ENCODE measurements around the gene TSC2. TPM values are rescaled to one million over a fixed set of nuclear protein-coding genes. Genes with fewer than 3 reads are reported as not detected.
A peak's percentile ranks its signal among the peaks of the same experiment; 100 is the strongest.

TSC2 gene
- total and polyA plus RNA-seq, 2 experiments from 2014 or later, result 52.2 to 53.7 TPM

GRCh38 chr16:2034696-2035430, 12.9 kb upstream of the TSC2 start:
- H3K27me3 ChIP-seq (replicated peaks; ENCODE audit: insufficient read depth), result no peaks in the 10 kb centered on the region
- peaks cover 32% of the 10 kb centered on the region for H3K4me1 ChIP-seq (ENCODE audit: insufficient read depth)
- peaks cover 12% of the 10 kb centered on the region; the same call in 1 of the 2 replicates for H3K79me2 ChIP-seq (ENCODE audit: insufficient read depth)
- in situ Hi-C loops (cut with MboI), result no loop called here
- DNase-seq, result no peak
- WGBS, 2 experiments (ENCODE audit: low coverage in 1 of 2, low lambda C conversion rate in 2 of 2, missing lambda C conversion rate in 2 of 2), result 93 to 94% methylated on average over 13 to 16 of the region's 17 CpGs
- no peaks in the 10 kb centered on the region for H3F3A ChIP-seq (ENCODE audit: insufficient read depth)
- H3K36me3 ChIP-seq (ENCODE audit: low read depth), result no peaks in the 10 kb centered on the region
- peak overlapping the region; percentile 85 for H3K9ac ChIP-seq
- H3K9me2 ChIP-seq (ENCODE audit: insufficient read depth), result no peaks in the 10 kb centered on the region
- no peak overlapping the region for H2AFZ ChIP-seq
- H3K4me2 ChIP-seq (ENCODE audit: unreplicated experiment), result no peak overlapping the region
- H3K4me3 ChIP-seq, result no peak overlapping the region
- H4K20me1 ChIP-seq (ENCODE audit: insufficient read depth), result no peaks in the 10 kb centered on the region
- H3K27ac ChIP-seq, result peak overlapping the region; percentile 82
- TF ChIP-seq EZH2phosphoT487 (IDR thresholded peaks at IDR 0.05; ENCODE audit: insufficient read depth, low read depth) (no peak), EZH2 (IDR thresholded peaks at IDR 0.05; ENCODE audit: insufficient read depth, poor library complexity, severe bottlenecking) (no peak)
- H3K9me3 ChIP-seq (ENCODE audit: low read depth), result no peaks in the 10 kb centered on the region

- Histone ChIP-seq H3K36me3 (ENCODE audit: low read depth) (no peaks in the 10 kb centered on the region), H3K4me2 (ENCODE audit: unreplicated experiment) (peak overlapping the region; percentile 62), H3K9me2 (ENCODE audit: insufficient read depth) (no peaks in the 10 kb centered on the region), H2AFZ (peak overlapping the region; percentile 80), H4K20me1 (ENCODE audit: insufficient read depth) (no peaks in the 10 kb centered on the region), H3K9me3 (ENCODE audit: low read depth) (no peaks in the 10 kb centered on the region), H3F3A (ENCODE audit: insufficient read depth) (no peaks in the 10 kb centered on the region), H3K4me1 (ENCODE audit: insufficient read depth) (peaks cover 33% of the 10 kb centered on the region), H3K79me2 (ENCODE audit: insufficient read depth) (peaks cover 12% of the 10 kb centered on the region; the same call in 1 of the 2 replicates), H3K4me3 (peak overlapping the region; percentile 50), H3K27me3 (replicated peaks; ENCODE audit: insufficient read depth) (no peaks in the 10 kb centered on the region), H3K27ac (peak overlapping the region; percentile 82), H3K9ac (peak overlapping the region; percentile 85)
- in situ Hi-C loops (cut with MboI), result no loop called here
- peak; percentile 88 for DNase-seq
- WGBS, 2 experiments (ENCODE audit: low coverage in 1 of 2, low lambda C conversion rate in 2 of 2, missing lambda C conversion rate in 2 of 2), result 36% methylated on average over 33 to 34 of the region's 34 CpGs
- TF ChIP-seq EZH2 (IDR thresholded peaks at IDR 0.05; ENCODE audit: insufficient read depth, poor library complexity, severe bottlenecking) (no peak), EZH2phosphoT487 (IDR thresholded peaks at IDR 0.05; ENCODE audit: insufficient read depth, low read depth) (no peak)
Observed at GRCh38 chr16:2035431-2036199, 12.2 kb upstream of the TSC2 start.

GRCh38 chr16:2036200-2036966, 11.4 kb upstream of the TSC2 start:
- peak overlapping the region; percentile 80 for H2AFZ ChIP-seq
- WGBS, 2 experiments (ENCODE audit: low coverage in 1 of 2, low lambda C conversion rate in 2 of 2, missing lambda C conversion rate in 2 of 2), result 92% methylated on average over 43 to 47 of the region's 47 CpGs
- H3K4me2 ChIP-seq (ENCODE audit: unreplicated experiment), result peak overlapping the region; percentile 62
- no peaks in the 10 kb centered on the region for H3F3A ChIP-seq (ENCODE audit: insufficient read depth)
- H3K36me3 ChIP-seq (ENCODE audit: low read depth), result no peaks in the 10 kb centered on the region
- H3K4me3 ChIP-seq, result peak overlapping the region; percentile 50; the same call in 1 of the 2 replicates
- H3K4me1 ChIP-seq (ENCODE audit: insufficient read depth), result peaks cover 33% of the 10 kb centered on the region
- in situ Hi-C loops (cut with MboI), result no loop called here
- peak overlapping the region; percentile 85 for H3K9ac ChIP-seq
- H3K27me3 ChIP-seq (replicated peaks; ENCODE audit: insufficient read depth), result no peaks in the 10 kb centered on the region
- H3K27ac ChIP-seq, result peak overlapping the region; percentile 82
- no peaks in the 10 kb centered on the region for H3K9me2 ChIP-seq (ENCODE audit: insufficient read depth)
- DNase-seq, result no peak
- TF ChIP-seq EZH2phosphoT487 (IDR thresholded peaks at IDR 0.05; ENCODE audit: insufficient read depth, low read depth) (no peak), EZH2 (IDR thresholded peaks at IDR 0.05; ENCODE audit: insufficient read depth, poor library complexity, severe bottlenecking) (no peak)
- H3K9me3 ChIP-seq (ENCODE audit: low read depth), result no peaks in the 10 kb centered on the region
- peaks cover 12% of the 10 kb centered on the region; the same call in 1 of the 2 replicates for H3K79me2 ChIP-seq (ENCODE audit: insufficient read depth)
- H4K20me1 ChIP-seq (ENCODE audit: insufficient read depth), result no peaks in the 10 kb centered on the region

GRCh38 chr16:2037115-2037514, 10.7 kb upstream of the TSC2 start:
- DNase-seq, result no peak
- no peaks in the 10 kb centered on the region for H4K20me1 ChIP-seq (ENCODE audit: insufficient read depth)
- 91 to 96% methylated on average over 14 to 15 of the region's 15 CpGs for WGBS, 2 experiments (ENCODE audit: low coverage in 1 of 2, low lambda C conversion rate in 2 of 2, missing lambda C conversion rate in 2 of 2)
- peaks cover 33% of the 10 kb centered on the region for H3K4me1 ChIP-seq (ENCODE audit: insufficient read depth)
- in situ Hi-C loops (cut with MboI), result no loop called here
- no peaks in the 10 kb centered on the region for H3K9me2 ChIP-seq (ENCODE audit: insufficient read depth)
- H3K9ac ChIP-seq, result no peak overlapping the region
- no peaks in the 10 kb centered on the region for H3K9me3 ChIP-seq (ENCODE audit: low read depth)
- no peak overlapping the region for H2AFZ ChIP-seq
- H3K36me3 ChIP-seq (ENCODE audit: low read depth), result no peaks in the 10 kb centered on the region
- H3K4me3 ChIP-seq, result no peak overlapping the region
- peaks cover 12% of the 10 kb centered on the region; the same call in 1 of the 2 replicates for H3K79me2 ChIP-seq (ENCODE audit: insufficient read depth)
- no peaks in the 10 kb centered on the region for H3F3A ChIP-seq (ENCODE audit: insufficient read depth)
- TF ChIP-seq EZH2phosphoT487 (IDR thresholded peaks at IDR 0.05; ENCODE audit: insufficient read depth, low read depth), result no peak
- TF ChIP-seq EZH2 (IDR thresholded peaks at IDR 0.05; ENCODE audit: insufficient read depth, poor library complexity, severe bottlenecking), result no peak
- no peak overlapping the region for H3K27ac ChIP-seq
- no peaks in the 10 kb centered on the region for H3K27me3 ChIP-seq (replicated peaks; ENCODE audit: insufficient read depth)
- no peak overlapping the region for H3K4me2 ChIP-seq (ENCODE audit: unreplicated experiment)
